22Rv1 (cell line): ENCODE results near the gene SREBF1.

ENCODE experiments used
- H3K27ac ChIP-seq: fragments of 450-650 bp; 2 replicates; pipeline ENCODE4 v1.5.1; 2017
- CTCF ChIP-seq: fragments of 450-650 bp; IDR thresholded peaks from 2 replicates; pipeline ENCODE4 v1.5.1; 2017; ENCODE audit warnings: mild to moderate bottlenecking
- ZFX ChIP-seq: fragments of 450-650 bp; IDR thresholded peaks from 2 replicates; pipeline ENCODE4 v1.6.1; 2017; ENCODE audit warnings: antibody characterized with exemption, borderline replicate concordance

The SREBF1 gene

GRCh38 chr17:17816831-17817551, 19.8 kb downstream of the SREBF1 start:
- H3K27ac ChIP-seq, result peak overlapping the region; percentile 89
- TF ChIP-seq ZFX (no peak), CTCF (no peak)

GRCh38 chr17:17816240-17816814, 20.5 kb downstream of the SREBF1 start:
- TF ChIP-seq ZFX (no peak), CTCF (no peak)
- peak overlapping the region; percentile 89 for H3K27ac ChIP-seq

GRCh38 chr17:17815436-17816200, 21.2 kb downstream of the SREBF1 start:
- H3K27ac ChIP-seq, result peak overlapping the region; percentile 95
- TF ChIP-seq CTCF (no peak), ZFX (no peak)

DNA sequence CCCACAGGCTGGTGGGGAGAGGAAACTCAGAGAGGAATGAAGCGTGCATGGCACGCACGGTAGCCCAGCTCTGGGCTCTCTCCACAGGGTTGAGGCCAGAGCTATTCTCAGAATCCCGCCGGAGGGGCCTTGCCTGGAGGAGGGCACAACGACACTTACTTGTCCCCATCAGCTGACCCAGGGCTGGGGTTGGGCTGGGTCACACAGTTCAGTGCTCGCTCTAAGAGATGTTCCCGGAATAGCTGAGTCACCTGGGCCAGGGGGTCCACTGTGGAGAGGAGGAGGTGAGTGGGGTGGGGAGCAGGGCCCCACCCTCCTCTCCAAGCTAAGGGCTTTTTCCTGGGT, 21.8 kb downstream of the SREBF1 start:
- peak overlapping the region; percentile 95 for H3K27ac ChIP-seq
- no peak for TF ChIP-seq CTCF
- TF ChIP-seq ZFX, result no peak

GRCh38 chr17:17814162-17815061, 22.4 kb downstream of the SREBF1 start:
- H3K27ac ChIP-seq, result peak overlapping the region; percentile 95
- TF ChIP-seq CTCF (no peak), ZFX (no peak)

GRCh38 chr17:17813725-17814095, 23.1 kb downstream of the SREBF1 start:
- H3K27ac ChIP-seq, result peak overlapping the region; percentile 95
- TF ChIP-seq CTCF, result no peak
- TF ChIP-seq ZFX, result no peak
